Measurements from ENCODE around the gene DGKG.

The DGKG gene

DNA sequence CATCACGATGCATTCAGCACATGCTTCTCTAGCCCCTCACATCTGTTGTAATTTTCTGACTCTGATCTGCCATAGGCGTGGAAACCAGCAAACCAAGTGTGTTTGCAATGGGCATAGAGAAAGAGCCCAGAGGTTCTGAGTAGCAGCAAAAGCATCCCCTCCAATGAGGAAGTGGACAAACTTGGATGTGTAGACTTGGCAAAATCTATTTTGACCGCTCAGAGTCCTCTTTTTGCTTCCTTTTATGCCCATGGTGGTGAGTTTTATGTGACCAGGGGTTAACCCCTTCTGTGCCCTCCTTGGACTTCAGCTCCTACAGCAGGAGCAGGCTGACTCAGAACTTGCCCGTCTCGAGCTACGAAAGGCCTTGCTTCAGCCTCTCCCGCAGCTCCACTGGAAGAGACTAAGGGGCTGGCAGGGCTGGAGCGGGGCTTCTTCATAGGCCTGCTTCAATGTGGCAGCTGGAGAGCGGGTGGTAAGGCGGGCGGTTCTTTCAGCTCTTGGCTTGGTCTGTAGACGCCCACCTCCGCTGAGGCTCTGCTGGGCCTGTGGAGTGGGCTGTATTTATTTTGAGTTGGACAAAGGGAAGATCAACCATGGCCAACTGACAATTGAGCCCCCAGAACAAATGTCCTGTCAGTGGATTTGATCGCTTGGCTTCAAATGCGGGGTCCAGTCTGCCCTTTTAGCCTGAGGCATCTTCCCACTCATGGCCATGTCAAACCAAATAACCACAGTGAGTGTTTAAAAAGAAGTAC lies 246.6 kb downstream of the DGKG start:
- H3K79me1 ChIP-seq (ENCODE audit: low read length): no peaks in the 10 kb centered on the region
- H2BK5ac ChIP-seq (ENCODE audit: low read depth, low read length, poor library complexity): no peak overlapping the region
- no peak overlapping the region for H3K4ac ChIP-seq (ENCODE audit: low read depth, low read length)
- H3K4me2 ChIP-seq (ENCODE audit: low read length): no peak overlapping the region
- no peak overlapping the region for H4K91ac ChIP-seq (ENCODE audit: low read depth, low read length)
- H3K36me3 ChIP-seq (ENCODE audit: control insufficient read depth in 1 of 2, insufficient read depth in 2 of 2, low read length in 2 of 2): no peaks in the 10 kb centered on the region
- no peak overlapping the region for H2BK120ac ChIP-seq (ENCODE audit: insufficient read depth, low read length, poor library complexity)
- H2AK5ac ChIP-seq (ENCODE audit: low read length): no peak overlapping the region
- H3K4me3 ChIP-seq (ENCODE audit: low read depth, low read length): no peak overlapping the region
- peaks cover 18% of the 10 kb centered on the region for H3K27me3 ChIP-seq (ENCODE audit: insufficient read depth, low read length)
- no peak overlapping the region for H3K23ac ChIP-seq (ENCODE audit: low read length)
- H3K14ac ChIP-seq (ENCODE audit: low read length): no peak overlapping the region
- no peak overlapping the region for H4K8ac ChIP-seq (ENCODE audit: low read depth, low read length)
- no peaks in the 10 kb centered on the region for H3K79me2 ChIP-seq (ENCODE audit: control insufficient read depth, insufficient read depth, low read length, poor library complexity)
- H4K12ac ChIP-seq (ENCODE audit: low read depth, low read length): no peak overlapping the region
- WGBS (ENCODE audit: extremely low coverage, insufficient coverage, insufficient read length): no CpG with 5 or more reads among the region's 15 CpGs
- H3K9ac ChIP-seq (ENCODE audit: low read length): no peak overlapping the region
- H3K9me3 ChIP-seq (ENCODE audit: insufficient read depth, low read depth, low read length): no peaks in the 10 kb centered on the region
- no peak overlapping the region for H2BK12ac ChIP-seq (ENCODE audit: low read length)
- no peak for DNase-seq
- peaks cover under 1% of the 10 kb centered on the region in 2 experiments for H3K4me1 ChIP-seq (ENCODE audit: control insufficient read depth in 1 of 2, insufficient read depth in 2 of 2, low read length in 2 of 2)
- H2AFZ ChIP-seq (ENCODE audit: insufficient read depth, low read length, poor library complexity): no peak overlapping the region
- no peak overlapping the region for H3K18ac ChIP-seq (ENCODE audit: low read length)
- H3K27ac ChIP-seq (ENCODE audit: low read depth, low read length): no peak overlapping the region

DNA sequence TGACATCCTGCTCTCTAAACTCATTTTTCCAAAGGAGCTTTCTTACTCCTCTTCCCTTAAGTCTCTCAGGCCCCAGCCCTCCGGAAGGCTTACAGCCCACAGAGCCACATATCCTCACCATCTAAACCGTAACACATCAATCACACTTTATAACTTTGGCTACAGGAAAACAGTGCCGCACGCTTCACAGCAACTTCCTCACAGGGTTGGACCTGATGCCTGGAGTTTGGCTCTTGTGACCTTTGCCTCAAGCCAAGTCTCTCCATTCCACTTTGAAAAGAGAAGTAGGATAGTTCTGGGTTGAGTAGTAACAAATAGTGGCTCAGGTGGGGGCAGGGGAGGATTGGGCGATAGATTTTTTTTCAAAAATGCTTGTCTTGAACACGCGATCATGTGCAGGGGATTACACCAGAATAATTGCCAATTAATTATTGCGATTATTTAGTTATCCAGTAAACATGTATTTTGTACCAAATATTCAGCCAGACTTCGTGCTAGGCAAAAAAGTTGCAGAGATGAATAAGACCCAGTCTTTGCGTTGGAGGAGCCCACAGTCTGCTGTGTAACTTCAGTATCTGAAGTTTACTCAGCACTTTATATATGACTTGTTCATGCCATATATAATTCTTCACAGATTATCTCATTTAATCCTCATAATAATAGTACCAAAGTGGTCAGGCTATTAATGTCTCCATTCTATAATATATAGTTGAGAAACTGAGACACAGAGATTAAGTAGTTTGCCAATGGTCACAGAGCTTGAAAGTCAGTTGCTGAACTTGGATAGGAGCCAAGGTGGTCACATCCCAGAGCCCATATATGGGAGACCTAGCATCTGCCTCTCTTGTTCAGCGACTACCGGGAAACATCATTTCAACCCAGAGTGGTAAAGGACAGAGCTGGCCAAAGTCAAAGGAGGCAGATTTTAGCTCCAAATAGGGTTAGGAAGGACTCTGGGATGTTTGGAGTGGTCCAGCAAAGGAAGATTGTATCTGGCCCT lies 250.8 kb downstream of the DGKG start:
- Histone ChIP-seq H3K27ac (ENCODE audit: low read depth, low read length) (no peak overlapping the region), H3K27me3 (ENCODE audit: insufficient read depth, low read length) (peaks cover 26% of the 10 kb centered on the region), H3K9ac (ENCODE audit: low read length) (no peak overlapping the region), H2AK5ac (ENCODE audit: low read length) (no peak overlapping the region), H2BK5ac (ENCODE audit: low read depth, low read length, poor library complexity) (no peak overlapping the region), H2AFZ (ENCODE audit: insufficient read depth, low read length, poor library complexity) (no peak overlapping the region), H3K18ac (ENCODE audit: low read length) (no peak overlapping the region), H4K8ac (ENCODE audit: low read depth, low read length) (no peak overlapping the region), H2BK12ac (ENCODE audit: low read length) (no peak overlapping the region), H4K12ac (ENCODE audit: low read depth, low read length) (no peak overlapping the region), H3K14ac (ENCODE audit: low read length) (no peak overlapping the region), H3K4me2 (ENCODE audit: low read length) (no peak overlapping the region), H3K4ac (ENCODE audit: low read depth, low read length) (no peak overlapping the region), H3K36me3 (ENCODE audit: control insufficient read depth in 1 of 2, insufficient read depth in 2 of 2, low read length in 2 of 2) (no peaks in the 10 kb centered on the region), H3K4me1 (ENCODE audit: control insufficient read depth in 1 of 2, insufficient read depth in 2 of 2, low read length in 2 of 2) (peaks cover 4 to 13% of the 10 kb centered on the region in 2 experiments), H3K9me3 (ENCODE audit: insufficient read depth, low read depth, low read length) (no peaks in the 10 kb centered on the region), H4K91ac (ENCODE audit: low read depth, low read length) (no peak overlapping the region), H3K79me2 (ENCODE audit: control insufficient read depth, insufficient read depth, low read length, poor library complexity) (no peaks in the 10 kb centered on the region), H2BK120ac (ENCODE audit: insufficient read depth, low read length, poor library complexity) (no peak overlapping the region), H3K23ac (ENCODE audit: low read length) (no peak overlapping the region), H3K79me1 (ENCODE audit: low read length) (no peaks in the 10 kb centered on the region), H3K4me3 (ENCODE audit: low read depth, low read length) (no peak overlapping the region)
- no peak for DNase-seq
- WGBS (ENCODE audit: extremely low coverage, insufficient coverage, insufficient read length): no CpG with 5 or more reads among the region's 12 CpGs

DNA sequence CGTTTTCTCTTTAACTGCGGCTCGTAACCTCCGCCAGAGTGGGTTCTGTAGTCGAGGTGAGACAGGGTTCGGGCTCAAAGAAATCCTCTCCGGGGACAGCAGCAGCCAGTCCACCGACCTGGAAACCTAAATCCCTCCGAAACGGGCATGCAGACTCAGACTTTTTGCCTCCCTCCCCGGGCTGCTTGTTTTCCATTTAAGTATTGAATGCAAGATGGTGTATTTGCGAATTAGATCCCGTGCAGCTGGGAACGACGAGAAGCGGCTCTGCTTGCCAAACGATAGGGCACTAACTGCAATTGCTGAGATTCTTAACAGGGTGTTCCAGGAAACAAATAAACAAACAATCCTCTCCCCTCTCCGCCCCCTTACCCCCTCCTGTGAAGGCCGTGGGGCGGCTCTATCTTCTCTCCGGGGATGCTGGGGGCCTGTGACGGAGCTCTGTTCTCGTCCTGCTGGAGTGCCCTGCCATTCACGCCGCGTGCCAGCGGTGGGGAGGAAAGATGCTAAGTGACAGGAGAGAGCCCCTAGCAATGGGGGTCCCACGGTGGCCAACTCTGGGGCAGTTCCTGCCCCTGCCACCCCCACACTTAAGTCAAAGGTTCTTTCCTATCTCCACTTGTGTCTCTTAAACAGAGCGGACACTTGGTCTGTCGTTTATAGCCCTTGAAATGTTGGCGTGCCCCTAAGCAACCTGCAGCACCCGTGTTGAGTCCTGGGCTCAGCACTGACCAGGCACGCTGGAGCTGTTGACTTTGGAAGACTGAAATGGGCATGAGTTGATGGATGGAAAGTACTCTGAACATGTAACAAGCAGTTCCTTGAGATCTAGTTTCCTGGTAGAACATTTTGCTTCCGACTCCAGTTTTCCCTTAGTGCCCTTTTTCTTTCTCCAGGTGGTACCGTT lies 251.9 kb downstream of the DGKG start:
- Histone ChIP-seq H3K18ac (ENCODE audit: low read length) (no peak overlapping the region), H2BK12ac (ENCODE audit: low read length) (no peak overlapping the region), H3K4ac (ENCODE audit: low read depth, low read length) (no peak overlapping the region), H2BK120ac (ENCODE audit: insufficient read depth, low read length, poor library complexity) (no peak overlapping the region), H2AK5ac (ENCODE audit: low read length) (no peak overlapping the region), H2BK5ac (ENCODE audit: low read depth, low read length, poor library complexity) (no peak overlapping the region), H3K4me3 (ENCODE audit: low read depth, low read length) (peak overlapping the region; percentile 58), H4K12ac (ENCODE audit: low read depth, low read length) (no peak overlapping the region), H3K14ac (ENCODE audit: low read length) (no peak overlapping the region), H3K27me3 (ENCODE audit: insufficient read depth, low read length) (peaks cover 26% of the 10 kb centered on the region), H3K36me3 (ENCODE audit: control insufficient read depth in 1 of 2, insufficient read depth in 2 of 2, low read length in 2 of 2) (no peaks in the 10 kb centered on the region), H3K4me2 (ENCODE audit: low read length) (peak overlapping the region; percentile 99), H4K91ac (ENCODE audit: low read depth, low read length) (no peak overlapping the region), H3K4me1 (ENCODE audit: control insufficient read depth in 1 of 2, insufficient read depth in 2 of 2, low read length in 2 of 2) (peaks cover 4 to 13% of the 10 kb centered on the region in 2 experiments), H3K27ac (ENCODE audit: low read depth, low read length) (no peak overlapping the region), H3K9ac (ENCODE audit: low read length) (no peak overlapping the region), H3K9me3 (ENCODE audit: insufficient read depth, low read depth, low read length) (no peaks in the 10 kb centered on the region), H2AFZ (ENCODE audit: insufficient read depth, low read length, poor library complexity) (no peak overlapping the region), H3K79me1 (ENCODE audit: low read length) (no peaks in the 10 kb centered on the region), H4K8ac (ENCODE audit: low read depth, low read length) (no peak overlapping the region), H3K79me2 (ENCODE audit: control insufficient read depth, insufficient read depth, low read length, poor library complexity) (no peaks in the 10 kb centered on the region), H3K23ac (ENCODE audit: low read length) (peak overlapping the region; percentile 61)
- peak in 1 of 2 donors; percentile 48 for DNase-seq
- no CpG with 5 or more reads among the region's 35 CpGs for WGBS (ENCODE audit: extremely low coverage, insufficient coverage, insufficient read length)
